Globus pallidus (tissue), 1 donor: ENCODE data around the gene C1orf226.
A peak's percentile ranks its signal among the peaks of the same experiment; 100 is the strongest.
"Not testable (repeated sequence)": the region's sequence is repeated elsewhere in the genome, so short reads cannot be mapped to it uniquely, and the experiment has no call there.

Experiments
- DNase-seq: peaks from one replicate; pipeline ENCODE4 v3.0.0-alpha.2; 2015; ENCODE audit warnings: low spot score

Gene C1orf226

DNA sequence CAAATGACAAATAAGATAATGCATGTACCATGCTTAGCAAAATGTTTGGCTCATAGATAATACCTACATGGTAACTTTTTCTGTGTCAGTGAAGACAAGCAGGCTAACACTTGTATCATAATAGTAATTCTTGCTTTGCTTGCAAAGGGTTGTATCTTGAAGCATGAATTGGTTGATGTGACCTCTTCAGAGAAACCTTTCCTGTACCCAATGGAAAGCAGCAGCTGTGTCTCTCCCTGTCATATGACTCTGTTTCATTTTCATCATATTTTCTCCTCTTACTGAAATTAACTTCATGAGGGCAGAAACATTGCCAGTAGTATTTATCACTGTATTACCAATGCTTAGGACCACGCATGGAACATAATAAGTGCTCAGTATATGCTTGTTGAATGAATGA lies 26.0 kb downstream of the C1orf226 start:
- no peak for DNase-seq

DNA sequence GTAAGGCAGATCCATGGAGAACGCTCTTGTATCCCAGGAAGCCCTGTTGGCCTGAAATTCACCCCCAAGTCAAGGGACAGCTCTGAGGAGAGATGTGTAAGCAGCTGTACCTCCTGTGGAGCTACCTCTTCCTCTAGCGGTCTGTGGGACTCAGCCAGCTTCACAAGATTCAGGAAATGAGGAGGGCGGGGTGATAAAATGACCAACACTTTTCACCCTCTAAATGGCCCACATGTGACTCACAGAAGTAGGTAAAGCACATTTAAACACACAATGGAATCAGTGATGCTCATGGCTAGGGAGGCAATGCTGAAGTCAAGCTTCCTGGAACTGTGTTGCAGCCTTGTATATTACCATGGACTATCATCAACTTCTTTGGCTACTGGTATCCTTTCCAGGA lies 30.5 kb downstream of the C1orf226 start, which contains the start of gene SH2D1B:
TSS of gene SH2D1B (minus strand) at position 135 of the 400 bp plus-strand sequence. CDS start at position 15, 120 bp downstream.
- no peak for DNase-seq

DNA sequence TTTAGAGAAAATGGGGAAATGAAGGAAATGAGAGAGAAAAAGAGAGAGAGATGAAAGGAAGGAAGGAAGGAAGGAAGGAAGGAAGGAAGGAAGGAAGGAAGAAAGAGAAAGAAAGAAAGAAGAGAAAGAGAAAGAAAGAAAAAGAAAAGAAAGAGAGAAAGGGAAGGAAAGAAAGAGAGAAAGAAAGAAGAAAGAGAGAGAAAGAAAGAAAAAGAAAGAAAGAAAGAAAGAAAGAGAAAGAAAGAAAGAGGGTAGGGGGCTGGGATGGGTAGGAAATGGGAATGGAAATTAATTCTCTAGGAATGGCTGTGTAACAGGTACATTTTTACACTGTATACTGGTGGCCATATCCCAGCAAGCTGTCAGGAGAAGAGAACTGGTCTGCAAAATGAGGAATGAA lies 34.7 kb downstream of the C1orf226 start:
- DNase-seq: no peak

DNA sequence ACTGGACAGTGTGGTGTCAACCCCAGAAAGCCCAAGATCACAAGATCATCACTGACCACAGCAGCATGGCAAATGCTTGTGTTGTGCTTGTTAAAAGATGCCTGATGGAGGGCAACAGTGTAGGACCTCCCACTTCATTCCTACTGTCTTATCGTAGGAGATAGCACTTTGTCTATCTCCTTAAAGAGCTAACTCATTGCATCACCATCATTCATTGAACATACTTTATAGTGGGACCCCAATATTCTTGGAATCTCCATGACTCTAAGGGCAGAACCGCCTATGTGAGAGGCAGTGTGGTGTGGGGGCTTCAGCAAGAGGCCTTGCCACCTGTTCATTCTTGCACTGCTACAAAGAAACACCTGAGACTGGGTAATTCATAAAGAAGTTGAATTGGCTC lies 35.4 kb downstream of the C1orf226 start:
- no peak for DNase-seq

DNA sequence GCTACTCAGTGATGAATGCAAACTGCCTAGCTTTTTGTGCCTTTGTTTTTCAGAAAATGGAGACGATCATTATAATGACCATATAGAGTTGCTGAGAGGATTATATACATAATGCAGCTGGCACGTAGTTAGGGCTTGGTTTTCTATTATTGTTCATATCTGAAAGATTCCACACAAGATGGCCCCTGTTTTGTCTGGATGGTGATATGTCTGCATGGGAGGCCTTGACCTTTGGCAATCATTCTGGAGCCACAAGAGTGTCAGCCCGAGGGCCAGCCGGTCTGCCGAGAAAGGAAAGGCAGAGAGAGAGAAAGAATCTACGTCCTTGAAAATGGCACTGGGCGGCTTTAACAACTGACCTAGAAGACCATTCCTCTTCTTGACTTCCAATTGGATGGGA lies 36.1 kb downstream of the C1orf226 start:
- DNase-seq: no peak

DNA sequence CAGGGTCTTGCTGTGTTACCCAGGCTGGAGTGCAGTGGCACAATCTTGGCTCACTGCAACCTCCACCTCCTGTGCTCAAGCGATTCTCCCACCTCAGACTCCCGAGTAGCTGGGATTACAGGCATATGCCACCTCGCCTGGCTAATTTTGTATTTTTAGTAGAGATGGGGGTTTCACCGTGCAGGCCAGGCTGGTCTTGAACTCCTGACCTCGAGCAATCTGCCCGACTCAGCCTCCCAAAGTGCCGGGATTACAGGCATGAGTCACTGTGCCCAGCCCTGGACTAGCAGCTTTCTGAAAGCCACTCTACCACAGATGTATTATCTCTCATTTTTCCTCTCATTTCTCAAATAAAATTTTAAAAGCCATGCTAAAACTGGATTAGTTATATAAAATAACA lies 37.1 kb downstream of the C1orf226 start:
- not testable (repeated sequence) for DNase-seq

DNA sequence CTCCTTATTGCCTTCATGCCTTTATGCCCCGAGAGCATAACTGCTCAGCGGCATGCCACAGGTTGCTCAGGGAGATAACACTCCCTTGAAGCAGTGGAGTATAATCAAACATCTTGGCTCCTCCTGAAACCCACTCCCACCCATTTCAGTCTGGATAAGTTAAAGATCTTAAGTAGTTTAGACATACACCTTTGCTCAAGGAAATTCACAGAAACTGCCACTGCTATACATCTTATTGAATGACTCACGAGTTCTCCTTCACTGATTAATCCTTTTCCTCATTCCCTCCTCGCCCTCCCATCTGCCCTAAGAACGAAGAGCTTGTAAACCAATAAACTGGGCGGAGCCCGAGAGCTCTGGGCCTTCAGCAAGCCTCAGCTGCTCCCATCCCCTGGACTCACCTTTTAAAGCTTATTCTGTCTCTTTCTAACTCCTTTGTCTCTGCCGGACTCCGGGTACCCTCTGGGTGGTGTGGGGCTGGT lies 38.0 kb downstream of the C1orf226 start:
- not testable (repeated sequence) for DNase-seq

DNA sequence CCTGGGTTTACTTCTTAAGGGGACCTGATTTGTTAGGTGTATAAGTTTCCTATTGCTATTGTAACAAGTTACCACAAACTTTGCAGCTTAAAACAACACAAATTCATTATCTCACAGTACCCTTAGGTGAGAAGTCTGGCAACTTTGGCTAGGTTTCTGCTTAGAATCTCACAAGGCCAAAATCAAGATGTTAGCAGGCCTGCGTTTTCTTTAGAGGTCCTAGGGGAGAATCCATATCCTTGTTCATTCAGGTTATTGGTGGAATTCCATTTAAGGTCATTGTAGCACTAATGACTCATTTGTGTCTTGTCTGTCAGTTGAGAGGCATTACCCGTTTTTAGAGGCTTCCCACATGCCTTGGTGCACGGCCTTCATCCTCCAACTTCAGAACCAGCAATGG lies 38.6 kb downstream of the C1orf226 start:
- DNase-seq: no peak

DNA sequence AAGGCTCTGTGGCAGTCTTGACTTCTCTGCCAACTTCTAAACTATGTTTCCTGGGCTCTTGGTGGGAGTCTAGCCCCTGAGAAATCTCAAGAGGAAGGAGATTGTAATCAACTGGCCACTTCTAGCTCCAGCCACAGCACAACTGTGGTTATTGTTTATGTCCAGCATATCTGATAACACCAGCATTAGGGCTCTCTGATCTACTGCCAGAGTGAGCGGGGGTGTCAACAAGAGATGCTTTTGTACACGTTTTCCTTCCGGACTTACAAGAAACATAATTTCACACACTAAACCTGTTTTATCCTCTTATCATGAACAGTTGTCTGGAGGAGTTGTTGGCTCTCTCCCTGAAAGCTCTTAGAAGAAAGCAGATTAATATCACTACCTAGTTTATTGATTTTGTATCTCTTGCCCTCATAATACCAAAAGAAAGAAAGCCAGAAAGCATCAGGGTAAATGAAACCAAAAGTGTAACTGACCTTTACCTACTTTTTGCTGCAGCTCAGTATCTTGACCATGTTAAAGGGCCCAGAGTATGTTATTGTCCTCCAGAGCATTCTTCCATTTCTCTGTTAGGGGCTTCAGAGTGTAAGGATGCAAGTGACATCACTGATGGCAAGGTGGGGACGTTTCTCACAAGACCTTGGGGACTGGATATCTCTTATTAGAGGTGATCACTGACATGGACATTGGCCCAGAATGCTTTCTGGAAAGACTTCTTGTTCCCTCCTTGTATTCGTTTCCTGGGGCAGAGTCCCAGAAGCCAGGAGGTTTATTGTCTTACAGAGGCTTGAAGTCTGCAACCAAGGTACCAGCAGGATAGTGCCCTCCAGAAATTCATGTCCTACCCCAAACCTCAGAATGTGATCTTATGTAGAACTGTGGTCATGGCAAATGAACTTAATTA lies 40.0 kb downstream of the C1orf226 start:
- DNase-seq: no peak

DNA sequence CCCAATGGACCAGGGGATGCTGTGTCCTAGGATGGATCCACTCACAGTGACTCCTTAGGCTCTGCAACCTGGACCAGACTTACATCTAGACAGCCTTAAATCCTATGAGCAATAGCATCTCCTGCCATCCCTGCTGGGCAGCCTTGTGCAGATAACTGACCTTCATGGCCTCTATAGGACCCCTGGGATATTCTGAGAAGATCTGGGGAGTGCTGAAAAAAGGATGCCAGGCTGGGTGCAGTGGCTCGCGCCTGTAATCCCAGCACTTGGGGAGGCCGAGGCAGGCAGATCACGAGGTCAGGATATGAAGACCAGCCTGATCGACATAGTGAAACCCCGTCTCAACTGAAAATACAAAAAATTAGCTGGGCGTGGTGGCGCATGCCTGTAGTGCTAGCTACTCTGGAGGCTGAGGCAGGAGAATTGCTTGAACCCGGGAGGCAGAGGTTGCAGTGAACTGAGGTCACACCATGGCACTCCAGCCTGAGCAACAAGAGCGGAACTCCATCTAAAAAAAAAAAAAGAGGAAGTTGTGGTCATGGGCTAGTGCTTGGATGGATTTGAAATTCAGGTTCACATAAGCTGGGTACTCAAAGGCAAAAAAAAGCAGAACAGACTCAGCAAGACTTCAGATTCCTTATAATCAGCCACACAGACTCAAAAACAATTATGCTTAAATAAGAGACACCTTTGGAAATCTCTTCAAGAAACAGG lies 41.3 kb downstream of the C1orf226 start:
- DNase-seq: peak; percentile 43

DNA sequence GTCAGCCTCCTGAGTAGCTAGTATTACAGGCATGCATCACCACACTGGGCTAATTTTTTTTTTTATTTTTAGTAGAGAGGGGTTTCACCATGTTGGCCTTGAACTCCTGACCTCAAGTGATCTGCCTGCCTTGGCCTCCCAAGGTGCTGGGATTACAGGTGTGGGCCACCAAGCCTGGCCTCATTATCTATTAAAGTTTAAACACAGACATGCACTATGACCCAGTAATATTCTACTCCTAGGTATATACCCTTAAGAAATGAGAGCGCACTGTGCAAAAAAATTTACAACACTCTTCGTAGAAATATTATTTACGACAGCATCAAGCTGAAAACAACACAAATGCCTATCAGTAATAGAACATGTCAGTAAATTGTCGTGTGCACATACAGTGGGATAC lies 49.1 kb downstream of the C1orf226 start:
- DNase-seq: no peak

DNA sequence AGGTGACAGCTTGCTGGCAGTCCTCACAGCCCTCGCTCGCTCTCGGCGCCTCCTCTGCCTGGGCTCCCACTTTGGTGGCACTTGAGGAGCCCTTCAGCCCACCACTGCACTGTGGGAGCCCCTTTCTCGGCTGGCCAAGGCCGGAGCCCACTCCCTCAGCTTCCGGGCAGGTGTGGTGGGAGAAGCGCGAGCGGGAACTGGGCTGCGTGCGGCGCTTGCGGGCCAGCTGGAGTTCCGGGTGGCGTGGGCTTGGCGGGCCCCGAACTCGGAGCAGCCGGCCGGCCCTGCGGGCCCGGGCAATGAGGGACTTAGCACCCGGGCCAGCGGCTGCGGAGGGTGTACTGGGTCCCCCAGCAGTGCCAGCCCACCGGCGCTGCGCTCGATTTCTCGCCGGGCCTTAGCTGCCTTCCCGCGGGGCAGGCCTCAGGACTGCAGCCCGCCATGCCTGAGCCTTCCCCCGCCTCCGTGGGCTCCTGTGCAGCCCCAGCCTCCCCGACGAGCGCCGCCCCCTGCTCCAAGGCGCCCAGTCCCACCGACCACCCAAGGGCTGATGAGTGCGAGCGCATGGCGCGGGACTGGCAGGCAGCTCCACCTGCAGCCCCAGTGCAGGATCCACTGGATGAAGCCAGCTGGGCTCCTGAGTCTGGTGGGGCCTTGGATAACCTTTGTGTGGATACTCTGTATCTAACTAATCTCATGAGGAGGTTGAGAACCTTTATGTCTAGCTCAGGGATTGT lies 51.6 kb downstream of the C1orf226 start:
- not testable (repeated sequence) for DNase-seq
